GM12801 (cell line): Measurements from ENCODE around the gene ADD3.

Experiments
- CTCF ChIP-seq: IDR thresholded peaks from one replicate; pipeline ENCODE4 v1.5.1; 2011; ENCODE audit warnings: control low read depth; ENCODE audit not compliant: insufficient read length; ENCODE audit errors: extremely low read depth

ADD3 gene

GRCh38 chr10:110058212-110058611, 50.4 kb downstream of the ADD3 start:
- no peak for TF ChIP-seq CTCF

- no peak for TF ChIP-seq CTCF
These were observed 52.1 kb downstream of the ADD3 start for GRCh38 chr10:110059925-110060324.

GRCh38 chr10:110061687-110062086, 53.9 kb downstream of the ADD3 start:
- no peak for TF ChIP-seq CTCF

- no peak for TF ChIP-seq CTCF
These were observed 57.5 kb downstream of the ADD3 start for GRCh38 chr10:110065269-110065668.

- no peak for TF ChIP-seq CTCF
These were observed 60.4 kb downstream of the ADD3 start for GRCh38 chr10:110067960-110068770.

GRCh38 chr10:110068780-110069179, 61.0 kb downstream of the ADD3 start:
- no peak for TF ChIP-seq CTCF

- no peak for TF ChIP-seq CTCF
These were observed 61.8 kb downstream of the ADD3 start for GRCh38 chr10:110069502-110069982.
